Hepatic stellate cell (primary cell): ENCODE results near the gene PLPP7.
A peak's percentile ranks its signal among the peaks of the same experiment; 100 is the strongest.
"Not testable (repeated sequence)": the region's sequence is repeated elsewhere in the genome, so short reads cannot be mapped to it uniquely, and the experiment has no call there.

ENCODE experiments used
- DNase-seq: peaks from one replicate; pipeline ENCODE4 v3.0.0; 2011; ENCODE audit warnings: low spot score

Gene PLPP7

DNA sequence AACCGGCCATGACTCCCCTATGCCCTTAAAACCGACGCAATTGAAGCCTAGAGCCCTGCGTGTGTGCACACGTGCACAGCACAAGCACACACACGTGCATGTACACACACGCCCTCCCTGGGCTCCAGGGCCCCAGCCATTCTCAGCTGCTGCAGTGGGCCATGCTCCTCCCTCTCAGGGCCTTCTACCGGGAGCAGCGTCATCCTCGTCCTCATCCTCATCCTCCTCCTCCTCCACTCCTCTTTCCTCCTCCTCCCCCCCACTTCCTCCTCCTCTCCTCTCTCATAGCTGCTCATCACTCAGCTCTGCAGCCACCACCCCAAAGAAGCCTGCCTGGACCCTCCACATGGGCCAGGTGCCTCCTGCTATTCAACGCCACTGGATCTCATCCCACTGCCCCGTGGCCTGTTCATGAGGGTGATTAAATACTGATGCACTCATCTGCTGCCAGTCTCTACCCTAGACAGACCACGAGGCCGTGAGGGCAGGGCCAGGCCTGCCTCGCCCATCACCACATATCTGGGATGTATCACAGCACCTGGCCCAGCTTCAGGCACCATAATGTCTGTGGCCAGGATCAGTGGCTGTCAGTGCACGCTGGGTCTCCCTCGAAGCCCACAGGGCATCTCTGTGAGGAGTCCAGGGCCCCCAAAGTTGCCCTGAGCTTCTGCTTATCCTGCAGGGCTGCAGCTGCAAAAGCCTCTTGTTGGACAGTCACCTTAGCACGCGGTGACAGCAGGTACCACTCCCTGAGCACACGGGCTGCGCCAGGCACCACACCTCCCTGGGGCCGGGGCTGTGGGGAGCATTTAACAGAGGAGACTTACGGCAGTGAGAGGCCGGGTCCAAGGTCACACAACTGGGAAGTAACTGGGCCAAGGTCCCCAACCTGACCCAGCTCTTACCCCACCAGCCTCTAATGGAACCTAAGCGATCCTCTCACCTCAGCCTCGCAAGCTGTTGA lies 23.0 kb upstream of the PLPP7 start:
- DNase-seq = no peak

- DNase-seq = no peak
Measured at GRCh38 chr9:131270171-131271015, 19.1 kb upstream of the PLPP7 start.

- not testable (repeated sequence) for DNase-seq
Measured at GRCh38 chr9:131271016-131271273, 18.6 kb upstream of the PLPP7 start.

- no peak for DNase-seq
Measured at GRCh38 chr9:131271506-131271931, 18.0 kb upstream of the PLPP7 start.

DNA sequence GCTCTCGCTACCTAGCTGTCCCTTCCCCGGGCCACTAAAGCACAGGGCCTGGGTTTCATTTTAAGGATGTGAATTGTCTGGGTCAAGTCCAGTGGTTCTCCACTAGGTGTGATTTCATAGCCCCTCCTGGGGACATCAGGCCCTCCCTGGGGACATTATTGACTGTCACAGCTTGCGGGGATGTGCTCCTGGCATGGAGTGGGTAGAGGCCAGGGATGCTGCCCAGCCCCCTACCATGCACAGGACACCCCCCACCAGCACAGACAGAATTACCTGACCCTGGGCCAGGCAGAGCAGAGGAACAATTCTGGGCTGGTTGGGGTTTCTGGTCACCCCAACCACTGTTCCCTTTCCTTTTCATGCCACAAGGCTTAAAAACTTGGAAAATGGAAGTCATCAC lies 17.3 kb upstream of the PLPP7 start:
- DNase-seq = no peak

DNA sequence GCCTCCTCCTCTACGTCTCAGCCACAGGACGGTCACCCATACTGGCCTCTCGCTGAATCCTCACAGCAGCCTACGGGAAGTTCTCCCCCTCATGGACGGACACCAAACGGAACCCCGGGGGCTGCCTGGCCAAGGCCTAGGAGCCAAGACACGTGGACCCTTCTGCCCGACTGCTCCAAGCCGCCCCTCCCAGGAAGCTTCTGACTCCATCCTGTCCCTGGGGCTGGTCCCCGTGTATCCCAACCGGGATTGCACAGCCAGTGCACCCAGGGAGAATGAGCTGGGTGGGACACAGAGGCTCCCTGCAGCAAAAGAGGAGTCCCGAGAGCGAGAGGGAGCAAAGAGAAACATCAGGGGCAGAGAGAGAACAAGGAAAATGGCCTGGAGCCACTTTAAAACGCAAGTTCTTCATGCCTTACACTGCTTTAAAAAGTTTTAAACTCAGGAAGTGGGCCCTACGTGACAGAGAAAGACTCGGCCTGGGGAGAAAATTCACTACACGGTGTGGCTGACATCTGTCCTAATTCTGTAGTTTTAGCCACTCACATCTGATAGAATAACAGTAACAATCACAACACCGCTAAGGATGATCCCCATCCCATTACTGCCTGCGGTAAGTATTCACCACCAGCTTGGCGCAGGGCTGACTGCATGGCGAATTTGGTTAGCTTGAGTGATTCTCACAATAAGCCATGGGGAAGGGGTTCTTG lies 16.2 kb upstream of the PLPP7 start:
- DNase-seq = no peak

- DNase-seq = no peak
Measured at GRCh38 chr9:131273856-131274673, 15.5 kb upstream of the PLPP7 start.

GRCh38 chr9:131274674-131275331 lies 14.7 kb upstream of the PLPP7 start:
- DNase-seq = no peak

DNA sequence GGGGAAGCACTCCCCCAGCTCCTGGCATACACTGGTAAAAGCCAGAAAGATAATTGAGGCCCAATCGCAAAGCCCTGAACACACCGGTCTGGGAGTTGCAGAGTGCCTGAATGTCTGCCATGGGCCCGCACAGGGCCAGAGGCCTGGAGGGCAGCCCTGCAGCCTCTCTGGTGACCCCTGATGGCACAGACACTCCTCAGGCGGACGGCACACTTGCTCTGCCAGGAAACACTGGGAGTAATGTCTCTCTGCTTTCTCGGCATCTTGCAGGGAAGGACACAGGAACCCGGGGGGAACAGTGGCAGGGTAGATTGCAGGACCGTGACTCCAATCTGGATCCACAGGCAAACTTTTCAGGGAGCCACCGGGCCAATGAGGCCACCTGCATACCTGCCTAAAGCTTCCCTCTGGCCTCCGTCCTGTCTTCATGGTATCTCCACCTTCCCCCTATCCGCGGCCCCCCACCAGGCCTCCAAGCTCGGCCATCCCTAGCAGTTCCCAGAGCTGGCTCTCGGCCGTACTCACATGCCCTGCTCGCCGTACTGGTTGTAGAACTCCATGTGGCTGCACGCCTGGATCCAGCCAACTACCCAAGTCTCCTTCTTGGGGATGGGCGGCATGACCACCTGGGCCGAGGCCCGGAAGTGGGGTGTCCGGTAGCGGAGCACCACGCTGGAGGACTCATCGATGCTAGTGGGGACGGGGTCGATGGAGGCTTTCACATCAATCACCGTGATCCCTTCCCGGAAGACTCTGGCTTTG lies 14.0 kb upstream of the PLPP7 start:
- DNase-seq = no peak

- DNase-seq = peak; percentile 31
Measured at GRCh38 chr9:131276094-131276888, 13.2 kb upstream of the PLPP7 start, which contains the start of gene FAM78A. Gene FAM78A (minus strand): TSS chr9:131276510. CDS start chr9:131276179, 331 bp downstream.

DNA sequence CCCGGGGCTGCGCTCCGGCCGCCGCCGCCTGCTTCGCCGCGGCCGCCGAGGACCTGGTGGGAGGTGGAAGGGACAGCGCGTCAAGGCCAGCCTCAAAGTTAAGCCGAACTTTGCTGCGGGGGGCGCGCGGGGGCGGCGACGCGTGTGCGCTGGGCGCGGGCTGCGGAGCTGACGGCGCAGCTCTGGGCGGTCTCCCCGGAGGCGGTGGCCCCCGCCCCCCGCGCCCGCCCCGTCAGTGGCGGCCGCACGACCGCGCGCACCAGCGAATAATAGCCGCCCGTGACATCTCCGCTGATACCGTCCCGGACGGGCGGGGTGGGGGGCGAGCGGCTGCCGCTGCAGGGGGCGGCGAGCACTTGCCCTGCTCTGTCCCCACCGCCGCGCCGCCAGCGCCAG lies 12.6 kb upstream of the PLPP7 start:
- DNase-seq = no peak

- no peak for DNase-seq
Measured at GRCh38 chr9:131277287-131277909, 12.1 kb upstream of the PLPP7 start.

DNA sequence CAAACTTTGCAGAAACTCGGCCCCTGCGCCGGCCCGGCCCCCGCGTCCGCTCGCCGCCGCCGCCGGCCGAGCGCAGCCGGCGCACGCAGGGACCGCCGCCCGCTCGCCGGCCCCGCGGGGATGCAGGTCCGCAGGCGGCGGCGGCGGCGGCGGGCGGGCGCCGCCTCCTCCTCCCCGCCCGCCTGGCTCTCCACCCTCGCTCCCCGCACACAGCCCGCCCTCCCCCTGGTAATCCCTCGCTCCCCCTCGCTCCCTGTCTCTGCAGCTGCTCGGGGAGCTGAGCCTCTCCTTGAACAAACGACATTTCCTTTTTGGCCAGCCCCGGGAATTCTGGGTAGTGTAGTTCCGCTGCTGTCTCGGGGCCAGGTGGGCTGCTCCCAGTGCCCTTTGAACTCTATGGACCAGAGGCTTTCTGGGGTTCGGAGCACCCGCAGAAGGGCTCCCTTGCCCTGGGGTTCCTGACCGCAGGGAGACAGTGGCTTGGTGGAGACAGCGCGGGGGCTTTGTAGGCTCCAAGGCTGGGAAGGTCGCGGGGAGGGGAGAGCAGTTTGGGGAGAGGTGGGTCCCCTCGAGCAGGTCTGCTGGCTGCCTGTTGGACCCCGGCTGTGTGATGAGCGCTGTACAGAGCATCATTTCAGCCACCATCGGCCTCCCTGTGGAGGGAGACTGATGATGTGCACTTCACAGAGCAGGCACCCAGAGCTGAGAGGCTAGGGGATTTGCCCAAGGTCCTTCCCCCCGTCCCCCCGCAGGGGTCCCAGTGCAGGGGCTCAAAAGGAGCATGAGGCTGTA lies 11.4 kb upstream of the PLPP7 start:
- peak; percentile 98 for DNase-seq

GRCh38 chr9:131278702-131279111 lies 10.8 kb upstream of the PLPP7 start:
- no peak for DNase-seq

GRCh38 chr9:131279196-131279862 lies 10.2 kb upstream of the PLPP7 start:
- DNase-seq = no peak

- no peak for DNase-seq
Measured at GRCh38 chr9:131279863-131280570, 9.5 kb upstream of the PLPP7 start.

DNA sequence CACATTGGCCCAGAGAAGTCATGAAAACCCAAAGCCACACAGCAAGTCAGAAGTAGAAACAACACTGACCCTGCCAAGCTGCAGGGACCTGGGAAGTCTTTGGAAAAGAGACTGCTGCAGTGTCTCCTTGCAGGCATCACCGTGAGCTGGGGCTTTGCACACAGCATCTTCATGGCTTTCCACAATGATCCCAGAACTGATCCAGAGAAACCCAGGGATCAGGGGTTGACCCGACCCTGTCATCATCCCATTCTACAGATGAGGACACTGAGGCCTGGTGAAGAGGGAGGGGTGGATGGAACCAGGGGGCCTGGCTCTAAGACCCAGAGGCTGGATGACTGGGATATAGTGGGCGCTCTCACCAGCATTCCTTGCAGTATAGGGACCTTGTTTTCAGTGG lies 8.9 kb upstream of the PLPP7 start:
- DNase-seq = no peak
